K562 (cell line): ENCODE data around the gene ERC2. TPM values are rescaled to one million over a fixed set of nuclear protein-coding genes. Genes with fewer than 3 reads are reported as not detected.

Source experiments
- ATAC-seq: fragments of 200-7000 bp; cut with Tn5 transposase; 3 replicates; pipeline ENCODE4 v1.9.1; 2020; ENCODE audit warnings: moderate library complexity
- BruUV-seq: library from RNA; stranded (reverse); fragments of 400-500 nt; replicated peaks from 2 replicates; lab custom pipeline; 2021; lab: Mats Ljungman, UMichigan
- CTCF ChIA-PET: fragments of 300-600 bp; formaldehyde crosslinking; extraction: SDS; loops from one replicate; lab custom pipeline; 2021; ENCODE audit warnings: low intra/inter-chr PET ratio; lab: Yijun Ruan, JAX
- POLR2A ChIA-PET: fragments of 300-600, 350-650 bp; sonication (Branson Sonifier 250); formaldehyde crosslinking; extraction: SDS; loops from one replicate; lab custom pipeline; 2021; ENCODE audit warnings: antibody characterized with exemption, inconsistent platforms; lab: Yijun Ruan, JAX
- DNase-seq, 4 experiments: peaks; one replicate each; pipeline versions ENCODE4 v3.0.0 to v3.0.0-alpha.2; 2011 to 2018; ENCODE audit warnings: low spot score in 3 of 4, mixed read lengths in 3 of 4; ENCODE audit errors: extremely low read depth in 1 of 4
- FAIRE-seq: peaks from 2 replicates; lab custom pipeline; 2011; peaks lifted over from hg19 to GRCh38; lab: Jason Lieb, UNC
- H2AFZ ChIP-seq: 2 replicates; pipeline ENCODE4 v1.6.0; 2011; ENCODE audit warnings: low read depth, low read length, control low read depth, inconsistent platforms
- H3K27ac ChIP-seq: fragments of 200-600 bp; 3 replicates; pipeline ENCODE4 v1.8.0; 2011; ENCODE audit warnings: low read depth, mild to moderate bottlenecking, control low read depth, inconsistent platforms, low read length, moderate library complexity, mixed read lengths; ENCODE audit errors: extremely low read depth
- H3K27me3 ChIP-seq, 2 experiments: fragments of 300-600 bp in 1 of 2; 2 replicates in 1 of 2; 3 replicates in 1 of 2; pipeline versions ENCODE4 v1.6.0 to v1.8.0; 2011; ENCODE audit warnings: inconsistent platforms in 2 of 2, low read length in 2 of 2, mild to moderate bottlenecking in 1 of 2, mixed read lengths in 1 of 2, moderate library complexity in 1 of 2; ENCODE audit not compliant: control insufficient read depth in 2 of 2, insufficient read depth in 2 of 2
- H3K36me3 ChIP-seq: fragments of 300-600 bp; 3 replicates; pipeline ENCODE4 v1.8.0; 2011; ENCODE audit warnings: mild to moderate bottlenecking, low read length, inconsistent platforms; ENCODE audit not compliant: control insufficient read depth, insufficient read depth
- H3K4me1 ChIP-seq, 2 experiments: fragments of 200-600 bp in 1 of 2; replicated peaks in 1 of 2; 2 replicates in 1 of 2; 3 replicates in 1 of 2; pipeline versions ENCODE4 v1.5.1 to v1.8.0; 2011; ENCODE audit warnings: inconsistent platforms in 2 of 2, low read length in 2 of 2, mild to moderate bottlenecking in 1 of 2, mixed read lengths in 1 of 2, moderate library complexity in 1 of 2; ENCODE audit not compliant: control insufficient read depth in 2 of 2, insufficient read depth in 2 of 2
- H3K4me2 ChIP-seq: 2 replicates; pipeline ENCODE4 v1.6.1; 2011; ENCODE audit warnings: low read length, control low read depth, inconsistent platforms, mixed read lengths; ENCODE audit not compliant: insufficient read depth
- H3K4me3 ChIP-seq: fragments of 200-600 bp; sonication (generic), shearing (Covaris generic); 2 replicates; pipeline ENCODE4 v1.5.1; 2016; ENCODE audit warnings: control low read depth, inconsistent platforms
- H3K79me2 ChIP-seq: fragments of 200-600 bp; 3 replicates; pipeline ENCODE4 v1.8.0; 2011; ENCODE audit warnings: low read length, inconsistent platforms; ENCODE audit not compliant: control insufficient read depth, insufficient read depth
- H3K9ac ChIP-seq, 2 experiments: 2 replicates each; pipeline versions ENCODE4 v1.6.0 to v1.6.1; 2011; ENCODE audit warnings: low read depth in 2 of 2, low read length in 2 of 2, control low read depth in 1 of 2, inconsistent platforms in 1 of 2, mild to moderate bottlenecking in 1 of 2, mixed read lengths in 1 of 2; ENCODE audit not compliant: insufficient read depth in 1 of 2
- H3K9me1 ChIP-seq: one replicate; pipeline ENCODE4 v1.6.0; 2011; ENCODE audit warnings: inconsistent platforms, mild to moderate bottlenecking, low read length, moderate library complexity; ENCODE audit not compliant: control insufficient read depth, insufficient read depth
- H3K9me3 ChIP-seq: replicated peaks from 2 replicates; pipeline ENCODE4 v1.5.1; 2011; ENCODE audit warnings: low read depth, low read length, inconsistent platforms; ENCODE audit not compliant: control insufficient read depth, insufficient read depth
- H4K20me1 ChIP-seq: replicated peaks from 2 replicates; pipeline ENCODE4 v1.6.1; 2011; ENCODE audit warnings: low read length, inconsistent platforms, mixed read lengths; ENCODE audit not compliant: control insufficient read depth, insufficient read depth
- CTCF ChIP-seq, 3 experiments: IDR thresholded peaks in 2 of 3; conservative IDR thresholded peaks in 1 of 3; 2 replicates each; pipeline ENCODE4 v1.5.1; 2011 to 2012; ENCODE audit warnings: low read length in 3 of 3, mild to moderate bottlenecking in 3 of 3, control low read depth in 2 of 3, improper control_type of control experiment in 1 of 3, inconsistent platforms in 1 of 3, low read depth in 1 of 3, mixed read lengths in 1 of 3, moderate library complexity in 1 of 3; ENCODE audit not compliant: insufficient read depth in 2 of 3
- EHMT2 ChIP-seq: fragments of 450-650 bp; IDR thresholded peaks from 2 replicates; pipeline ENCODE4 v1.6.1; 2018; ENCODE audit warnings: antibody characterized with exemption
- SMAD4 ChIP-seq: fragments of 250-450 bp; sonication (Bioruptor Pico); conservative IDR thresholded peaks from 2 replicates; pipeline ENCODE4 v1.8.0; 2021; ENCODE audit warnings: inconsistent platforms, mild to moderate bottlenecking, moderate library complexity
- ZNF274 ChIP-seq: IDR thresholded peaks from 2 replicates; pipeline ENCODE4 v1.6.1; 2011; ENCODE audit warnings: low read depth, mild to moderate bottlenecking, low read length, moderate library complexity, borderline replicate concordance
- WGBS: fragments of 100-300 bp; shearing (Covaris generic); methylation state at CpG from one replicate; pipeline ENCODE4 v1.1.6; 2016; ENCODE audit warnings: low coverage, mixed read lengths; ENCODE audit not compliant: insufficient coverage; ENCODE audit errors: missing lambda C conversion rate; 5-methylcytosine and 5-hydroxymethylcytosine counted together
- in situ Hi-C: fragments of 300-500 bp; cut with MboI; formaldehyde crosslinking; loops from 4 replicates; pipeline ENCODE4 v1.15.0; 2018; ENCODE audit warnings: inconsistent platforms, mixed read lengths
- intact Hi-C: fragments of 100-400 bp; cut with micrococcal nuclease; formaldehyde crosslinking; loops from 2 replicates; pipeline ENCODE4 v1.14.2; 2022
- polyA plus RNA-seq, 8 experiments: library from polyadenylated mRNA; depleted of rRNA in 4 of 8; stranded (reverse) in 5 of 8; unstranded in 3 of 8; fragments of >200 nt; fragmentation: Nextera tagmentation in 2 of 8; fragmentation: Illumina TruSeq in 1 of 8; extraction: Ambion mirVana in 2 of 8; extraction: Trizol in 1 of 8; gene quantifications; 2 replicates each; pipeline versions ENCODE4 v1.2.1 to v1.2.3, GENCODE V29; 2011 to 2014; ENCODE audit warnings: inconsistent platforms in 1 of 8, missing spikeins in 1 of 8
- total RNA-seq, 7 experiments: library from RNA; depleted of rRNA in 6 of 7; stranded (reverse); fragments of >200 nt in 6 of 7; fragmentation: Illumina TruSeq in 2 of 7; extraction: Trizol in 2 of 7; gene quantifications; 2 replicates each; pipeline versions ENCODE4 v1.2.1 to v1.2.3, GENCODE V29; 2011 to 2021; ENCODE audit warnings: low replicate concordance in 1 of 7

ERC2 gene
- total and polyA plus RNA-seq, 9 of the 15 experiments (the other 6 are each of a cell fraction or from before 2014, with no cell fraction given) = 0.04 to 0.18 (median 0.07) TPM; not detected in 2

- FAIRE-seq = no peak
- 0% methylated on average over 4 of the region's 4 CpGs for WGBS
- BruUV-seq = no TSS peak
Observed at GRCh38 chr3:55877703-55878102, 590.6 kb downstream of the ERC2 start.

More at GRCh38 chr3:55877703-55878102, 590.6 kb downstream of the ERC2 start:
- H3K9me3 ChIP-seq = no peaks in the 10 kb centered on the region
- H2AFZ ChIP-seq = no peak overlapping the region
- H3K4me2 ChIP-seq = no peak overlapping the region
- no peaks in the 10 kb centered on the region for H3K79me2 ChIP-seq
- H3K9me1 ChIP-seq = no peaks in the 10 kb centered on the region
- no peak overlapping the region for H3K27ac ChIP-seq
- no peaks in the 10 kb centered on the region for H3K27me3 ChIP-seq
- in situ Hi-C loops = no loop called here
- no peak for ATAC-seq
- H4K20me1 ChIP-seq = no peaks in the 10 kb centered on the region
- POLR2A ChIA-PET = no interaction called here
- no peak for TF ChIP-seq SMAD4 (CRISPR knock-in tag)
- peak in 2 of 3 experiments; percentile 6 to 18; a peak in 1 of 6 replicates for TF ChIP-seq CTCF (IDR thresholded peaks at IDR 0.05 in 2 of 3, conservative IDR thresholded peaks at IDR 0.05 in 1 of 3; ENCODE audit: insufficient read depth in 2 of 3, low read depth in 1 of 3, low read length in 3 of 3)
- TF ChIP-seq ZNF274 = no peak
- TF ChIP-seq EHMT2 = no peak
- H3K4me3 ChIP-seq = no peak overlapping the region
- no peaks in the 10 kb centered on the region for H3K36me3 ChIP-seq
- no peak overlapping the region for H3K9ac ChIP-seq
- DNase-seq = no peak
- intact Hi-C loops = no loop called here
- H3K4me1 ChIP-seq = no peaks in the 10 kb centered on the region
- CTCF ChIA-PET = no interaction called here
